ENCODE measurements around the gene DHX32.

DHX32 gene

DNA sequence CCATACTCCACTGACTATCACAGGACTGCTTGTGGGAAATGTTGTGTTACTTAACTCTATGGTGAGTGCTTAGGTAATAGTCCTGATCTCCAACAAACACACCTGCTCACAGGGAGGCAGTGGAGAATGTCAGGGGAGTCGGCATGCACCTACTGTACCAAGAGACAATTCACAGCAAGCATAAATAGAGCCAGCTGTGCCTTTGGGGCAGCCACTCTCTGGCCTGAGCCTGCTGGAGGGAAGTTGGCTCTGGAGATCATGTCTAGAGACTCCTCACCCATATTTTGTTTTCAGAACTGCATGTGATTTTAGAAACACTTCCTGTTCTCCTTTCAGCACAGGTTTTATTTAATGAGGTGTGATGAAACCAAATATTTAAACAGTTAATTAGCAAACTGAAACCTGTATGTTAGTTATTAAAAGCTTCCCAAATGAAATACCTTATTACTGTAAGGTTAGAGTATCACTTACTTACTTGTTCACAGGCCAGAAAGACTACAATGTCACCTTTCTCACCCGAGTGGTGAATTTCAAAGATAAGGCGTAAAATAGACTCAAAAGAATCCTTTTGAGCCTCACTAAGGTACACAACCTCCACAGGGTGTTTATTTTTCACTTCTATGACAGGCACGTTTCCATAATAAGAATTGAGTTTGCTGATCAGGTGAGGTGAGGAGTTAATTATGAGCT lies 21.8 kb downstream of the DHX32 start:
- H3K9ac ChIP-seq (ENCODE audit: low read length) = no peak overlapping the region
- H3K27ac ChIP-seq (ENCODE audit: low read depth, low read length) = no peak overlapping the region
- no peaks in the 10 kb centered on the region for H3K27me3 ChIP-seq (ENCODE audit: control insufficient read depth in 1 of 2, insufficient read depth in 2 of 2, low read length in 2 of 2)
- no peak overlapping the region for H3K4me3 ChIP-seq (ENCODE audit: low read depth in 1 of 2, low read length in 2 of 2)
- H3K4me1 ChIP-seq (ENCODE audit: insufficient read depth, low read length) = no peaks in the 10 kb centered on the region
- H3K9me3 ChIP-seq (ENCODE audit: low read length) = no peaks in the 10 kb centered on the region
- peaks cover 25% of the 10 kb centered on the region for H3K36me3 ChIP-seq (ENCODE audit: insufficient read depth, low read length)

DNA sequence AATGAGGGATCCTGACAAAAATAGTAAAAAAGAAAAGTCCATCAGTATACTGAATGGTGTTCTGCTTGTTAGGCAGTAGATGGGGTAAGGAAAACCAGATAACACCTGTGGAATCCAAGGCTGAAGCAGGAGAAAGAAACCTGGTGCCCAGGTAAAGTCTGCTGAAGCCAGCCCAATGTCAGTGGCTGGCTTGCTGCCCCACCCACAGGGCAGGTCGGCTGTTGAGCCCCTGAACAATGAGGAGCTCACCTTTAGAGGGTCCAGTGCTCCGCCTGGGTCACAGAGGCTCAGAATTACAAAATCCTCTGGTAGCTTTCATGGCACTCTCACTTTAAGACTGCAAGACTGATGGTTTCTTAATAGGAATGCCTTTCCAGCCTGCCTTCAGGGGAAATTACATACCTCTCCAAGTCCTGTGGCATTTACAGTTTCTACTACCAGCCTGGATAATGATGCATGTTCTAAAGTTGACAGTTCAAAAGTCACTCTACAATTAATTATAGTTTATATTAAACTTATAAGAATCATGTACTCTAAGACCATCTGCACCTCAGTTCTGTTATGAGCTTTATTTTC lies 23.8 kb downstream of the DHX32 start:
- no peaks in the 10 kb centered on the region for H3K27me3 ChIP-seq (ENCODE audit: control insufficient read depth in 1 of 2, insufficient read depth in 2 of 2, low read length in 2 of 2)
- no peaks in the 10 kb centered on the region for H3K9me3 ChIP-seq (ENCODE audit: low read length)
- no peak overlapping the region for H3K27ac ChIP-seq (ENCODE audit: low read depth, low read length)
- H3K9ac ChIP-seq (ENCODE audit: low read length) = no peak overlapping the region
- no peak overlapping the region for H3K4me3 ChIP-seq (ENCODE audit: low read depth in 1 of 2, low read length in 2 of 2)
- peaks cover 34% of the 10 kb centered on the region for H3K36me3 ChIP-seq (ENCODE audit: insufficient read depth, low read length)
- no peaks in the 10 kb centered on the region for H3K4me1 ChIP-seq (ENCODE audit: insufficient read depth, low read length)

DNA sequence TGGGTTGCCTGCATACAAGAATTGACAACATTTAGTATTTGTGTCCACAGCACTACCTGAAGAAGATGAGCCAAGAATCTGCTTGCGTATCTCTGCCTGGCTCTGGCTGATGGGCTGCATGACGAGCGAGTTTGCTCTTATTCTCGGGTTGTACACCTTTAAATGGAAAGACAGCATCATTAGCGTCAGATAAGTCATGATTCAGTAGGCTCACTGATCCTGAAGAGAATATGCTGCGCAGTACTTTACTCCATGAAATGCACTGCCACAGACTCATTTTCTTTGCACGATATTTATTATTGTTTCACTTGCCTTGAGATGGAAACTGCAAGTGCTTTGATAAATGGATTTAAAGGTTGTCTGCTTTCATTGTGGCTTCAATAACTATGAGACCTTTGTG lies 28.6 kb downstream of the DHX32 start:
- Histone ChIP-seq H3K9ac (ENCODE audit: low read length) (no peak overlapping the region), H3K27ac (ENCODE audit: low read depth, low read length) (no peak overlapping the region), H3K4me1 (ENCODE audit: insufficient read depth, low read length) (no peaks in the 10 kb centered on the region), H3K36me3 (ENCODE audit: insufficient read depth, low read length) (peaks cover 31% of the 10 kb centered on the region), H3K9me3 (ENCODE audit: low read length) (no peaks in the 10 kb centered on the region), H3K27me3 (ENCODE audit: control insufficient read depth in 1 of 2, insufficient read depth in 2 of 2, low read length in 2 of 2) (no peaks in the 10 kb centered on the region), H3K4me3 (ENCODE audit: low read depth in 1 of 2, low read length in 2 of 2) (no peak overlapping the region)

DNA sequence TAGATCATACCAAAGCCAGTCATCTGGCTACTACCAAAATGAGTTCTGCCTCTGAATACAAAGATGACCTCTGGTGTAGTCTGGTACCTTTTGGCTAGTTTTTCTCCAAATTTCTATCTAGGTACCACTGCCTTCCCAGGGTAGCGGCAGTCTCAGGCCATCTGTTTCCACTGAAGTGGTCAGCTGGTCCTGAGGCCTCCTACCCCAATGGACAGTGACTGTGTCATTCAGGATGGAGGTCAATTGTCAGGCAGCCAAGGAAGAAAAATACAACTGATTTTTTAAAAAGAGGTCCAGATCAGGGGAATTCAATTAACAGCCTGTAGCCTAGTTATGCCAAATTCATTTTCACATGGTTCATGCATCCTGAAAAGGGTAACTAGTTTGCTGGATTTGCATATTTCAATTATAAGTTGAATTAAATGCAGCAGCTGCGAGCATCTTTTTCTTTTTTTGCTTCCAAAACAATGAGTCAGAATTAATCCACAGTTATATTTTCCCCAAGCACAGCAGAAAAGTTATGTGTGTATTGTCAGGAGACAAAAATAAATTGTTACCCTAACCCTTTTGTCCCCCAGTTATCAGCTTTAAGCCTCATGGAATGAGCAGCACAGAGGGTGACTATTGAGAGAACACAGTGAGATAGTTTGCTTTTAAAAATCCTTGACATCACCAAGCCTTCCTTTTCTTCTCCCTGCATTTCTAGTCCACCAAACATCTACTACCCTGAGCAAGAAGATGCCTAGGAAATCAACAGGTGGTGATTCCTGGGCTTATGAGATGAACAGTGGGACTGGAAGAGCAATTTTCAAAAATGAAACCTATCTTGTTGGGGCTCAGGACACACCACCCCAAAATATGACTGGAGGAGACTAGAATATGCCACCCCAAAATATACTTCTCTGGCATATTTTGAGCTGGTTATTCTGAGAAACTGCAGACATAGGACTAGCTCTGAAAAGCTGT lies 30.0 kb downstream of the DHX32 start:
- H3K36me3 ChIP-seq (ENCODE audit: insufficient read depth, low read length) = peaks cover 28% of the 10 kb centered on the region
- H3K4me3 ChIP-seq (ENCODE audit: low read depth in 1 of 2, low read length in 2 of 2) = no peak overlapping the region
- no peak overlapping the region for H3K9ac ChIP-seq (ENCODE audit: low read length)
- no peaks in the 10 kb centered on the region for H3K9me3 ChIP-seq (ENCODE audit: low read length)
- H3K27ac ChIP-seq (ENCODE audit: low read depth, low read length) = no peak overlapping the region
- H3K27me3 ChIP-seq (ENCODE audit: control insufficient read depth in 1 of 2, insufficient read depth in 2 of 2, low read length in 2 of 2) = no peaks in the 10 kb centered on the region
- H3K4me1 ChIP-seq (ENCODE audit: insufficient read depth, low read length) = no peaks in the 10 kb centered on the region

DNA sequence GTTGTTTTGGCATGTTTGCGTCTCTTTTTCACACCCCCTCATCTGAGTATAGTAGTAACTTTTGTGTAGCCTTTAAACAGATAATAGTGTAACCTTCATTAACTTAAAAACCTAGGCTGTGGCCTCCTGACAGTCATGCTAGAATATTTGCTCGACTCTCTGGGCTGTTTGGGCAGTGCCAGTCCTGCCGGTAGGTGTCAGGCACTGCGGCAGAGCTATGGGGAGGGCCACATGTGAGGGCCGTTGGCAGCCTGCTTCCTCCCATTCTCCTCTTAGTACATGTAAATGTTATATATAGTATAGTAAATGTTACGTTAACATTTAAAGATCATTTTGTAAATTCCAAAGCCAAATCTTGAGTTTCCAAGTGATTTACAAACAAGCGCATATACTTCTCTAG lies 31.6 kb downstream of the DHX32 start:
- Histone ChIP-seq H3K4me3 (ENCODE audit: low read depth in 1 of 2, low read length in 2 of 2) (no peak overlapping the region), H3K9ac (ENCODE audit: low read length) (no peak overlapping the region), H3K27ac (ENCODE audit: low read depth, low read length) (no peak overlapping the region), H3K9me3 (ENCODE audit: low read length) (no peaks in the 10 kb centered on the region), H3K36me3 (ENCODE audit: insufficient read depth, low read length) (peaks cover 32% of the 10 kb centered on the region), H3K27me3 (ENCODE audit: control insufficient read depth in 1 of 2, insufficient read depth in 2 of 2, low read length in 2 of 2) (no peaks in the 10 kb centered on the region), H3K4me1 (ENCODE audit: insufficient read depth, low read length) (no peaks in the 10 kb centered on the region)

DNA sequence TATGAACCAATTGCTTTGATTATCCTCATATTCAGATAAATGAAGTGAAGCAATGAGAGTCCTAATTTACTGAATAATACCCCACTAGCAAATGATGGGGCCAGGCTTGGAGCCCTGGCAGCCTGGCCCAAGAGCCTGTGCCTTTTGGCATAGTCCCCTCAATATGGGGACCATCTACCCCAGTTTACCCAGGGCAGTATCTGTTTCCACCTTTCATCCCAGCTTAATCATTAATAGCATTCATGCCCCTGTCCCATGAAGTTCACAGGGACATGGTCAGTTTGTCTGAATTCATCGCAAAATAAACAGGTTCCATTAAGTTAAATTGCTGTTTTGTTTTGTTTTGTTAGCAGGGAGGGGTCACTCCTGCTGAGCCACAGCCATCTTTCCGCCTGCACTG lies 32.2 kb downstream of the DHX32 start:
- Histone ChIP-seq H3K36me3 (ENCODE audit: insufficient read depth, low read length) (peaks cover 31% of the 10 kb centered on the region), H3K27me3 (ENCODE audit: control insufficient read depth in 1 of 2, insufficient read depth in 2 of 2, low read length in 2 of 2) (no peaks in the 10 kb centered on the region), H3K4me1 (ENCODE audit: insufficient read depth, low read length) (no peaks in the 10 kb centered on the region), H3K9ac (ENCODE audit: low read length) (no peak overlapping the region), H3K4me3 (ENCODE audit: low read depth in 1 of 2, low read length in 2 of 2) (no peak overlapping the region), H3K9me3 (ENCODE audit: low read length) (no peaks in the 10 kb centered on the region), H3K27ac (ENCODE audit: low read depth, low read length) (no peak overlapping the region)

DNA sequence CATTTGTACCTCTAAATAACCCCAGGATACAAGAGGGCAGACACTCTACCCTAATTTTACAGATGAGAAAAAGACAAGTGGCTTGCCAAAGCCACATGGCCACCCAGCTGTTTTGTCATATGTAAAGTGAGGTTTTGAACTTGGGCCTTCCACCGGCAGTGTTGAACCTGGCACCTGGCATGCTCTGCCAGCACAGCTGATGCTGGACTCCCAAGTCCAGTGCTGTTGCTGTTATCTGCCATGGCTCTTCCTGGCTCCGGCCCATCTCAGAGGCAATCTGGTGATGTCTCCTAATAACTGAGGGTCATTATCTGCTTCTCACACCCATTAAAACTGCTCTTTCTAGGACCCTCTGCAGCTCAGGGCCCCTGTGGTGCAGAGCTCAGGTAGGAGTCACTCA lies 32.7 kb downstream of the DHX32 start:
- Histone ChIP-seq H3K9me3 (ENCODE audit: low read length) (no peaks in the 10 kb centered on the region), H3K36me3 (ENCODE audit: insufficient read depth, low read length) (peaks cover 27% of the 10 kb centered on the region), H3K27me3 (ENCODE audit: control insufficient read depth in 1 of 2, insufficient read depth in 2 of 2, low read length in 2 of 2) (no peaks in the 10 kb centered on the region), H3K9ac (ENCODE audit: low read length) (no peak overlapping the region), H3K27ac (ENCODE audit: low read depth, low read length) (no peak overlapping the region), H3K4me3 (ENCODE audit: low read depth in 1 of 2, low read length in 2 of 2) (no peak overlapping the region), H3K4me1 (ENCODE audit: insufficient read depth, low read length) (no peaks in the 10 kb centered on the region)

DNA sequence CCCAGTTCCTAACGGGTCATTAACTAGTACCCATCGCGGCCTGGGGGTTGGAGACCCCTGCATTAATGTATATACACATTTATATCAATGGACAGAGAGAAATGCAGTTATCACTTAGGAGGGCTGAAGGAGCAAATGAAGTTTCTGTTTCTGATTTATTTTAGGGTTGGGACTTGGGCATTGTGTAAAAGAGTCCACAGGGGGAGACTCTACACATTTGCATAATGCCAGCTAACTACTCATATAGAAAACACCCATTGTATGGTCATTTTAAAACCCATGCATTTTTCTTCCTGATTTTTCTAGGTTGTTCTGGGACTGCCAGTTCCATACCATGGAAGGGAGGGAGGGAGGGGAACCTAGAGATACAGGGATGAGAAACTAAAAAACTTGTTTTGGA lies 34.2 kb downstream of the DHX32 start:
- H3K27ac ChIP-seq (ENCODE audit: low read depth, low read length) = no peak overlapping the region
- no peak overlapping the region for H3K4me3 ChIP-seq (ENCODE audit: low read depth in 1 of 2, low read length in 2 of 2)
- H3K9me3 ChIP-seq (ENCODE audit: low read length) = no peaks in the 10 kb centered on the region
- H3K36me3 ChIP-seq (ENCODE audit: insufficient read depth, low read length) = peaks cover 15% of the 10 kb centered on the region
- H3K4me1 ChIP-seq (ENCODE audit: insufficient read depth, low read length) = no peaks in the 10 kb centered on the region
- H3K9ac ChIP-seq (ENCODE audit: low read length) = no peak overlapping the region
- no peaks in the 10 kb centered on the region for H3K27me3 ChIP-seq (ENCODE audit: control insufficient read depth in 1 of 2, insufficient read depth in 2 of 2, low read length in 2 of 2)

DNA sequence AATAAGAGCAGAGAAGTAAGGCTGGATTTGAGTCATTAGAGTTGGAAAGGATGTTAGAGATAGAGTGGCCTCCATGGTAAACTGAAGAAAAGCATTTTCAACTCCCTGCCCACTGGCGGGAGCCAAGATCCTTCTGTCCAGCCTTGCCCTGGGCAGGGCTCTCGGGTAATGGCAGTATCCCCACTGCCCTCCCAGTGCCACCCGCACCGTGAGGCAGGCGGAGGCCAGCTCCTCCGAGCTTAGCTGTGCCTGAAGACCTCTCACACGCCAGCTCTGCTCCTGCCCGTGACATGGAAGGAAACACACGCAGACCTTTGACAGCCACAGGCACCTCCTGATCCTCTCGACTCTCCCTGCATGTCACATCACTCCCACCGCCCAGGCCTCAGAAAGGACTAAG lies 35.5 kb downstream of the DHX32 start:
- peaks cover 23% of the 10 kb centered on the region for H3K36me3 ChIP-seq (ENCODE audit: insufficient read depth, low read length)

DNA sequence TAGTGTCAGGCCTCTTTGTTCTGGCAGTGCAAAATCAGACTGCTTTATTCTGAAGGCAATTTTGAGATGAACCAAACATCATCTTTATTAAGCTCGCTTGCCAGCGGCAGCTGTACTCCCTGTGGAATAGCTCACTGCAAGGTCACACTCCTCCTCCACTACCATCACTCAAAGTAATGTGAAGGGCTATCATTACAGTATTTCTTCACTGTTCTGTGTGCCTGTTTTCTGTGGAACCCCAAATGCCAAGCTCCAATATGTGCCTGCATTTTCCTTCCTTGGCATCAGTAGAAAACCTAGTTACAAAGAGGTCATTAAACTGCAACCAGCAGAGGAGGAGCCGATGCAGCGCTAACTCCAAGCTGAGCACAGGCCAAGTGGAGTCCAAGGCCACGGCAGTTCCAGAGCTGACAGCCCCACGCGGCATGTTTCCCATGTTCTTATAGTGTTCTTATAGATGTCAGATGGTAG lies 36.3 kb downstream of the DHX32 start:
- Histone ChIP-seq H3K4me1 (ENCODE audit: insufficient read depth, low read length) (no peaks in the 10 kb centered on the region), H3K27me3 (ENCODE audit: control insufficient read depth in 1 of 2, insufficient read depth in 2 of 2, low read length in 2 of 2) (no peaks in the 10 kb centered on the region), H3K27ac (ENCODE audit: low read depth, low read length) (no peak overlapping the region), H3K9ac (ENCODE audit: low read length) (no peak overlapping the region), H3K36me3 (ENCODE audit: insufficient read depth, low read length) (peaks cover 31% of the 10 kb centered on the region), H3K9me3 (ENCODE audit: low read length) (no peaks in the 10 kb centered on the region), H3K4me3 (ENCODE audit: low read depth in 1 of 2, low read length in 2 of 2) (no peak overlapping the region)

More for the DNA sequence above, 35.5 kb downstream of the DHX32 start:
- no peak overlapping the region for H3K4me3 ChIP-seq (ENCODE audit: low read depth in 1 of 2, low read length in 2 of 2)
- H3K27me3 ChIP-seq (ENCODE audit: control insufficient read depth in 1 of 2, insufficient read depth in 2 of 2, low read length in 2 of 2) = no peaks in the 10 kb centered on the region
- H3K9ac ChIP-seq (ENCODE audit: low read length) = no peak overlapping the region
- no peaks in the 10 kb centered on the region for H3K9me3 ChIP-seq (ENCODE audit: low read length)
- no peaks in the 10 kb centered on the region for H3K4me1 ChIP-seq (ENCODE audit: insufficient read depth, low read length)
- H3K27ac ChIP-seq (ENCODE audit: low read depth, low read length) = no peak overlapping the region

DNA sequence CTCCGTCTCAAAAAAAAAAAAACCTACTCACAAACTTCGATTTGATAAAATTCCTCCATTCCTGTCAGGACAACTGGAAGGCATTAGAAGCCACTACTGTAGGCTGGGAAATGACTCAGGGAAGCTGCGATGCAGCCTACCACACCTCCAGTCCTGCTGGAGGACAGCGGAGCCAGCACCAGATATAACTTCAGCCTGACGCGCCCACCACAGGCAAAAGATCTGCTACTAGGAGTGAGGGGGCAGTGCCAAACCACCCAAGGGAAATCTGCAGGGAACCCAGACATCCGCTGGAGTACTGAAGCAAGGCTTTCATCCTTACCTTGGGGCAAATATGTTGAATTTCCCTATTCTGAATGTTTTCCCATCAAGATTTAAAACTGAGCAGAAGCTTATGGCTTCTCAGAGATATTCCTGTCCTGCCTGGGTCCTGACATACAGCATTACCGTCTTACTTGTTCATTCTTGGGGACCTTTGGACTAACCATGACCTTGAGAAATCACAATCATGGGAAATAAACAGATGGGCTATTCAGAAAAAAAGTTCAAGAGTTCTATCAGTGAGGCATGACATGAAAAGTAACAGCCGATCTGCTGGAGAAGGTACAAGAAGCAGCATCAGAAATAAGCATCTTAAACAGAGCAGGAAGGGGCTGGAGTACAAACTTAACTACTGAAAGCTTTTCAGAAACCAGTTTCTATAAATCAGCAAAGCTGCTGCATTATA lies 37.3 kb downstream of the DHX32 start:
- Histone ChIP-seq H3K36me3 (ENCODE audit: insufficient read depth, low read length) (peaks cover 31% of the 10 kb centered on the region), H3K9ac (ENCODE audit: low read length) (no peak overlapping the region), H3K9me3 (ENCODE audit: low read length) (no peaks in the 10 kb centered on the region), H3K27ac (ENCODE audit: low read depth, low read length) (no peak overlapping the region), H3K4me1 (ENCODE audit: insufficient read depth, low read length) (no peaks in the 10 kb centered on the region), H3K4me3 (ENCODE audit: low read depth in 1 of 2, low read length in 2 of 2) (no peak overlapping the region), H3K27me3 (ENCODE audit: control insufficient read depth in 1 of 2, insufficient read depth in 2 of 2, low read length in 2 of 2) (no peaks in the 10 kb centered on the region)

All from muscle layer of colon (tissue), 2 donors.